WTC11 (cell line): ENCODE measurements around the gene SIT1. TPM values are rescaled to one million over a fixed set of nuclear protein-coding genes. Genes with fewer than 3 reads are reported as not detected.
A peak's percentile ranks its signal among the peaks of the same experiment; 100 is the strongest.

ENCODE experiments used
- EMX1 ChIP-seq: fragments of 250-450 bp; sonication (Bioruptor Pico); IDR thresholded peaks from 2 replicates; pipeline ENCODE4 v1.8.0; 2021; ENCODE audit warnings: mild to moderate bottlenecking
- ESRRA ChIP-seq: sonication (generic); formaldehyde crosslinking; IDR thresholded peaks from 2 replicates; pipeline ENCODE4 v1.8.1; 2022; ENCODE audit warnings: mild to moderate bottlenecking, missing genetic modification reagents, borderline replicate concordance
- JAZF1 ChIP-seq: fragments of 250-450 bp; sonication (Bioruptor Pico); IDR thresholded peaks from 2 replicates; pipeline ENCODE4 v1.9.0; 2021; ENCODE audit warnings: moderate library complexity, mild to moderate bottlenecking, inconsistent platforms
- SMAD3 ChIP-seq: sonication (generic); formaldehyde crosslinking; IDR thresholded peaks from 2 replicates; pipeline ENCODE4 v1.8.0; 2022; ENCODE audit warnings: missing genetic modification reagents, mild to moderate bottlenecking, borderline replicate concordance
- ZNF121 ChIP-seq: sonication (generic); formaldehyde crosslinking; IDR thresholded peaks from 2 replicates; pipeline ENCODE4 v1.8.0; 2023; ENCODE audit warnings: missing genetic modification reagents
- ZNF219 ChIP-seq: sonication (generic); formaldehyde crosslinking; IDR thresholded peaks from 2 replicates; pipeline ENCODE4 v1.8.0; 2023; ENCODE audit warnings: missing genetic modification reagents, mild to moderate bottlenecking, borderline replicate concordance
- ZNF423 ChIP-seq: fragments of 250-450 bp; sonication (Bioruptor Pico); IDR thresholded peaks from 2 replicates; pipeline ENCODE4 v2.1.2; 2022; ENCODE audit warnings: mild to moderate bottlenecking, moderate library complexity
- total RNA-seq: library from RNA; stranded (reverse); gene quantifications from 3 replicates; pipeline ENCODE4 v1.2.3, GENCODE V29; 2021
- TF ChIP-seq, protein P1 (sequence below): sonication (generic); formaldehyde crosslinking; IDR thresholded peaks from 2 replicates; pipeline ENCODE4 v1.8.0; 2022; ENCODE audit warnings: mild to moderate bottlenecking, missing genetic modification reagents
- TF ChIP-seq, protein P2 (sequence below): sonication (generic); formaldehyde crosslinking; IDR thresholded peaks from 2 replicates; pipeline ENCODE4 v1.8.1; 2023; ENCODE audit warnings: mild to moderate bottlenecking, missing genetic modification reagents
- TF ChIP-seq, protein P3 (sequence below): fragments of 250-450 bp; sonication (Bioruptor Pico); IDR thresholded peaks from 2 replicates; pipeline ENCODE4 v1.9.0; 2021; ENCODE audit warnings: mild to moderate bottlenecking, borderline replicate concordance
- TF ChIP-seq, protein P4 (sequence below): fragments of 250-450 bp; sonication (Bioruptor Pico); IDR thresholded peaks from 2 replicates; pipeline ENCODE4 v2.1.2; 2022; ENCODE audit warnings: mild to moderate bottlenecking, moderate library complexity
- TF ChIP-seq, protein P5 (sequence below): sonication (generic); formaldehyde crosslinking; IDR thresholded peaks from 2 replicates; pipeline ENCODE4 v1.8.0; 2022; ENCODE audit warnings: mild to moderate bottlenecking, missing genetic modification reagents
- TF ChIP-seq, protein P6 (sequence below): sonication (generic); formaldehyde crosslinking; IDR thresholded peaks from 2 replicates; pipeline ENCODE4 v1.8.1; 2022; ENCODE audit warnings: mild to moderate bottlenecking, missing genetic modification reagents, moderate library complexity, borderline replicate concordance
- TF ChIP-seq, protein P7 (sequence below): sonication (generic); formaldehyde crosslinking; IDR thresholded peaks from 2 replicates; pipeline ENCODE4 v1.8.0; 2023; ENCODE audit warnings: missing genetic modification reagents, mild to moderate bottlenecking, borderline replicate concordance
- TF ChIP-seq, protein P8 (sequence below): sonication (generic); formaldehyde crosslinking; IDR thresholded peaks from 2 replicates; pipeline ENCODE4 v1.8.0; 2022; ENCODE audit warnings: mild to moderate bottlenecking, missing genetic modification reagents

Gene SIT1
- total RNA-seq, 1 experiment from 2014 or later = 4.1 TPM

DNA sequence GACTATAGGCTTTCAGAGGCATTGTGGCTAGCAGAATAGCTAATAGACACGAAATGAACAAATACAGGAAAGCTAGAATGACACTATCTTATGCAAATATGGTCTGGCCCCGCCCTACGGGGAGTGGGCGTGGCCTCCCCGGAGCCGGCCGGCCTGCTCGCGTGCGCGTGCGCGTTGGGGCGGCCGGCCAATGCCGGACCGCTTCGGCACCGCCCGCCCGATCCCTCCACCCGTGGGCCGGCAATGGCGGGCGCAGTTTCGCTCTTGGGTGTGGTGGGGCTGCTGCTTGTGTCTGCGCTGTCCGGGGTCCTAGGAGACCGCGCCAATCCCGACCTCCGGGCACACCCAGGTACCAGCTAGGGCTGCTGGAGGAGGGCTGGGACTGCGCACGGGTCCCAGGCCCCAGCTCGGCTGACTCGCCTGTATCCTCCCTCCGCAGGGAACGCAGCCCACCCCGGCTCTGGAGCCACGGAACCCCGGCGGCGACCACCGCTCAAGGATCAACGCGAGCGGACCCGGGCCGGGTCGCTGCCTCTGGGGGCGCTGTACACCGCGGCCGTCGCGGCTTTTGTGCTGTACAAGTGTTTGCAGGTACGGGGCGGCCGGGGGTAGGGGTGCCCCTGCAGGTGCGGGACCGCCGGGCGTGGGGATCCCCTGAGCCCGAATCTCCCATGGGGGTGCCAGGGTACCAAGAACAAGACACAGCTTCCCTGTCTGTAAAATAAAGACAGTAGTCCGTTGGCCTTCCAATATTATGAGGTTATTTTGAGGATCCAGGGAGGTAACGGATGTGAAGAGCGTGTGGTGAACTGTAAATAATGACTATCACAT, 7.6 kb upstream of the SIT1 start, which contains the start of gene CCDC107 (continued):
- TF ChIP-seq ZNF219 (CRISPR knock-in tag) (no peak), JAZF1 (CRISPR knock-in tag) (no peak), SMAD3 (CRISPR knock-in tag) (peak; percentile 70; the same call in 1 of the 2 replicates), ESRRA (CRISPR knock-in tag) (no peak; the same call in none of the 2 replicates), ZNF423 (CRISPR knock-in tag) (no peak), EMX1 (CRISPR knock-in tag) (0 out of 2 replicates have a peak, but pooled peaks have one; percentile 49), ZNF121 (CRISPR knock-in tag) (no peak)
- TF ChIP-seq, protein P1, sequence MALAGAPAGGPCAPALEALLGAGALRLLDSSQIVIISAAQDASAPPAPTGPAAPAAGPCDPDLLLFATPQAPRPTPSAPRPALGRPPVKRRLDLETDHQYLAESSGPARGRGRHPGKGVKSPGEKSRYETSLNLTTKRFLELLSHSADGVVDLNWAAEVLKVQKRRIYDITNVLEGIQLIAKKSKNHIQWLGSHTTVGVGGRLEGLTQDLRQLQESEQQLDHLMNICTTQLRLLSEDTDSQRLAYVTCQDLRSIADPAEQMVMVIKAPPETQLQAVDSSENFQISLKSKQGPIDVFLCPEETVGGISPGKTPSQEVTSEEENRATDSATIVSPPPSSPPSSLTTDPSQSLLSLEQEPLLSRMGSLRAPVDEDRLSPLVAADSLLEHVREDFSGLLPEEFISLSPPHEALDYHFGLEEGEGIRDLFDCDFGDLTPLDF (CRISPR knock-in tag) = no peak
- TF ChIP-seq, protein P2, sequence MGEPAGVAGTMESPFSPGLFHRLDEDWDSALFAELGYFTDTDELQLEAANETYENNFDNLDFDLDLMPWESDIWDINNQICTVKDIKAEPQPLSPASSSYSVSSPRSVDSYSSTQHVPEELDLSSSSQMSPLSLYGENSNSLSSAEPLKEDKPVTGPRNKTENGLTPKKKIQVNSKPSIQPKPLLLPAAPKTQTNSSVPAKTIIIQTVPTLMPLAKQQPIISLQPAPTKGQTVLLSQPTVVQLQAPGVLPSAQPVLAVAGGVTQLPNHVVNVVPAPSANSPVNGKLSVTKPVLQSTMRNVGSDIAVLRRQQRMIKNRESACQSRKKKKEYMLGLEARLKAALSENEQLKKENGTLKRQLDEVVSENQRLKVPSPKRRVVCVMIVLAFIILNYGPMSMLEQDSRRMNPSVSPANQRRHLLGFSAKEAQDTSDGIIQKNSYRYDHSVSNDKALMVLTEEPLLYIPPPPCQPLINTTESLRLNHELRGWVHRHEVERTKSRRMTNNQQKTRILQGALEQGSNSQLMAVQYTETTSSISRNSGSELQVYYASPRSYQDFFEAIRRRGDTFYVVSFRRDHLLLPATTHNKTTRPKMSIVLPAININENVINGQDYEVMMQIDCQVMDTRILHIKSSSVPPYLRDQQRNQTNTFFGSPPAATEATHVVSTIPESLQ = no peak
- TF ChIP-seq, protein P3, sequence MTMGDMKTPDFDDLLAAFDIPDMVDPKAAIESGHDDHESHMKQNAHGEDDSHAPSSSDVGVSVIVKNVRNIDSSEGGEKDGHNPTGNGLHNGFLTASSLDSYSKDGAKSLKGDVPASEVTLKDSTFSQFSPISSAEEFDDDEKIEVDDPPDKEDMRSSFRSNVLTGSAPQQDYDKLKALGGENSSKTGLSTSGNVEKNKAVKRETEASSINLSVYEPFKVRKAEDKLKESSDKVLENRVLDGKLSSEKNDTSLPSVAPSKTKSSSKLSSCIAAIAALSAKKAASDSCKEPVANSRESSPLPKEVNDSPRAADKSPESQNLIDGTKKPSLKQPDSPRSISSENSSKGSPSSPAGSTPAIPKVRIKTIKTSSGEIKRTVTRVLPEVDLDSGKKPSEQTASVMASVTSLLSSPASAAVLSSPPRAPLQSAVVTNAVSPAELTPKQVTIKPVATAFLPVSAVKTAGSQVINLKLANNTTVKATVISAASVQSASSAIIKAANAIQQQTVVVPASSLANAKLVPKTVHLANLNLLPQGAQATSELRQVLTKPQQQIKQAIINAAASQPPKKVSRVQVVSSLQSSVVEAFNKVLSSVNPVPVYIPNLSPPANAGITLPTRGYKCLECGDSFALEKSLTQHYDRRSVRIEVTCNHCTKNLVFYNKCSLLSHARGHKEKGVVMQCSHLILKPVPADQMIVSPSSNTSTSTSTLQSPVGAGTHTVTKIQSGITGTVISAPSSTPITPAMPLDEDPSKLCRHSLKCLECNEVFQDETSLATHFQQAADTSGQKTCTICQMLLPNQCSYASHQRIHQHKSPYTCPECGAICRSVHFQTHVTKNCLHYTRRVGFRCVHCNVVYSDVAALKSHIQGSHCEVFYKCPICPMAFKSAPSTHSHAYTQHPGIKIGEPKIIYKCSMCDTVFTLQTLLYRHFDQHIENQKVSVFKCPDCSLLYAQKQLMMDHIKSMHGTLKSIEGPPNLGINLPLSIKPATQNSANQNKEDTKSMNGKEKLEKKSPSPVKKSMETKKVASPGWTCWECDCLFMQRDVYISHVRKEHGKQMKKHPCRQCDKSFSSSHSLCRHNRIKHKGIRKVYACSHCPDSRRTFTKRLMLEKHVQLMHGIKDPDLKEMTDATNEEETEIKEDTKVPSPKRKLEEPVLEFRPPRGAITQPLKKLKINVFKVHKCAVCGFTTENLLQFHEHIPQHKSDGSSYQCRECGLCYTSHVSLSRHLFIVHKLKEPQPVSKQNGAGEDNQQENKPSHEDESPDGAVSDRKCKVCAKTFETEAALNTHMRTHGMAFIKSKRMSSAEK (CRISPR knock-in tag) = no peak
- TF ChIP-seq, protein P4, sequence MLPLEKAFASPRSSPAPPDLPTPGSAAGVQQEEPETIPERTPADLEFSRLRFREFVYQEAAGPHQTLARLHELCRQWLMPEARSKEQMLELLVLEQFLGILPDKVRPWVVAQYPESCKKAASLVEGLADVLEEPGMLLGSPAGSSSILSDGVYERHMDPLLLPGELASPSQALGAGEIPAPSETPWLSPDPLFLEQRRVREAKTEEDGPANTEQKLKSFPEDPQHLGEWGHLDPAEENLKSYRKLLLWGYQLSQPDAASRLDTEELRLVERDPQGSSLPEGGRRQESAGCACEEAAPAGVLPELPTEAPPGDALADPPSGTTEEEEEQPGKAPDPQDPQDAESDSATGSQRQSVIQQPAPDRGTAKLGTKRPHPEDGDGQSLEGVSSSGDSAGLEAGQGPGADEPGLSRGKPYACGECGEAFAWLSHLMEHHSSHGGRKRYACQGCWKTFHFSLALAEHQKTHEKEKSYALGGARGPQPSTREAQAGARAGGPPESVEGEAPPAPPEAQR = no peak
- TF ChIP-seq, protein P5, sequence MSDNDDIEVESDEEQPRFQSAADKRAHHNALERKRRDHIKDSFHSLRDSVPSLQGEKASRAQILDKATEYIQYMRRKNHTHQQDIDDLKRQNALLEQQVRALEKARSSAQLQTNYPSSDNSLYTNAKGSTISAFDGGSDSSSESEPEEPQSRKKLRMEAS = no peak; the same call in 1 of the 2 replicates
- TF ChIP-seq, protein P6, sequence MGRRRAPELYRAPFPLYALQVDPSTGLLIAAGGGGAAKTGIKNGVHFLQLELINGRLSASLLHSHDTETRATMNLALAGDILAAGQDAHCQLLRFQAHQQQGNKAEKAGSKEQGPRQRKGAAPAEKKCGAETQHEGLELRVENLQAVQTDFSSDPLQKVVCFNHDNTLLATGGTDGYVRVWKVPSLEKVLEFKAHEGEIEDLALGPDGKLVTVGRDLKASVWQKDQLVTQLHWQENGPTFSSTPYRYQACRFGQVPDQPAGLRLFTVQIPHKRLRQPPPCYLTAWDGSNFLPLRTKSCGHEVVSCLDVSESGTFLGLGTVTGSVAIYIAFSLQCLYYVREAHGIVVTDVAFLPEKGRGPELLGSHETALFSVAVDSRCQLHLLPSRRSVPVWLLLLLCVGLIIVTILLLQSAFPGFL = peak; percentile 71; the same call in 1 of the 2 replicates
- TF ChIP-seq, protein P7, sequence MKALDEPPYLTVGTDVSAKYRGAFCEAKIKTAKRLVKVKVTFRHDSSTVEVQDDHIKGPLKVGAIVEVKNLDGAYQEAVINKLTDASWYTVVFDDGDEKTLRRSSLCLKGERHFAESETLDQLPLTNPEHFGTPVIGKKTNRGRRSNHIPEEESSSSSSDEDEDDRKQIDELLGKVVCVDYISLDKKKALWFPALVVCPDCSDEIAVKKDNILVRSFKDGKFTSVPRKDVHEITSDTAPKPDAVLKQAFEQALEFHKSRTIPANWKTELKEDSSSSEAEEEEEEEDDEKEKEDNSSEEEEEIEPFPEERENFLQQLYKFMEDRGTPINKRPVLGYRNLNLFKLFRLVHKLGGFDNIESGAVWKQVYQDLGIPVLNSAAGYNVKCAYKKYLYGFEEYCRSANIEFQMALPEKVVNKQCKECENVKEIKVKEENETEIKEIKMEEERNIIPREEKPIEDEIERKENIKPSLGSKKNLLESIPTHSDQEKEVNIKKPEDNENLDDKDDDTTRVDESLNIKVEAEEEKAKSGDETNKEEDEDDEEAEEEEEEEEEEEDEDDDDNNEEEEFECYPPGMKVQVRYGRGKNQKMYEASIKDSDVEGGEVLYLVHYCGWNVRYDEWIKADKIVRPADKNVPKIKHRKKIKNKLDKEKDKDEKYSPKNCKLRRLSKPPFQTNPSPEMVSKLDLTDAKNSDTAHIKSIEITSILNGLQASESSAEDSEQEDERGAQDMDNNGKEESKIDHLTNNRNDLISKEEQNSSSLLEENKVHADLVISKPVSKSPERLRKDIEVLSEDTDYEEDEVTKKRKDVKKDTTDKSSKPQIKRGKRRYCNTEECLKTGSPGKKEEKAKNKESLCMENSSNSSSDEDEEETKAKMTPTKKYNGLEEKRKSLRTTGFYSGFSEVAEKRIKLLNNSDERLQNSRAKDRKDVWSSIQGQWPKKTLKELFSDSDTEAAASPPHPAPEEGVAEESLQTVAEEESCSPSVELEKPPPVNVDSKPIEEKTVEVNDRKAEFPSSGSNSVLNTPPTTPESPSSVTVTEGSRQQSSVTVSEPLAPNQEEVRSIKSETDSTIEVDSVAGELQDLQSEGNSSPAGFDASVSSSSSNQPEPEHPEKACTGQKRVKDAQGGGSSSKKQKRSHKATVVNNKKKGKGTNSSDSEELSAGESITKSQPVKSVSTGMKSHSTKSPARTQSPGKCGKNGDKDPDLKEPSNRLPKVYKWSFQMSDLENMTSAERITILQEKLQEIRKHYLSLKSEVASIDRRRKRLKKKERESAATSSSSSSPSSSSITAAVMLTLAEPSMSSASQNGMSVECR (CRISPR knock-in tag) = 0 out of 2 replicates have a peak, but pooled peaks have one; percentile 18
- TF ChIP-seq, protein P8, sequence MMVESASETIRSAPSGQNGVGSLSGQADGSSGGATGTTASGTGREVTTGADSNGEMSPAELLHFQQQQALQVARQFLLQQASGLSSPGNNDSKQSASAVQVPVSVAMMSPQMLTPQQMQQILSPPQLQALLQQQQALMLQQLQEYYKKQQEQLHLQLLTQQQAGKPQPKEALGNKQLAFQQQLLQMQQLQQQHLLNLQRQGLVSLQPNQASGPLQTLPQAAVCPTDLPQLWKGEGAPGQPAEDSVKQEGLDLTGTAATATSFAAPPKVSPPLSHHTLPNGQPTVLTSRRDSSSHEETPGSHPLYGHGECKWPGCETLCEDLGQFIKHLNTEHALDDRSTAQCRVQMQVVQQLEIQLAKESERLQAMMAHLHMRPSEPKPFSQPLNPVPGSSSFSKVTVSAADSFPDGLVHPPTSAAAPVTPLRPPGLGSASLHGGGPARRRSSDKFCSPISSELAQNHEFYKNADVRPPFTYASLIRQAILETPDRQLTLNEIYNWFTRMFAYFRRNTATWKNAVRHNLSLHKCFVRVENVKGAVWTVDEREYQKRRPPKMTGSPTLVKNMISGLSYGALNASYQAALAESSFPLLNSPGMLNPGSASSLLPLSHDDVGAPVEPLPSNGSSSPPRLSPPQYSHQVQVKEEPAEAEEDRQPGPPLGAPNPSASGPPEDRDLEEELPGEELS (CRISPR knock-in tag) = peak; percentile 67; the same call in 1 of the 2 replicates
